GM12801 (cell line): Measurements from ENCODE around the gene ANKLE1.

Experiments used
- TF ChIP-seq, protein P1 (sequence below): IDR thresholded peaks from one replicate; pipeline ENCODE4 v1.5.1; 2011; ENCODE audit warnings: control low read depth; ENCODE audit not compliant: insufficient read length; ENCODE audit errors: extremely low read depth

ANKLE1 gene

GRCh38 chr19:17294051-17294891 is 12.6 kb downstream of the ANKLE1 start:
- TF ChIP-seq, protein P1, sequence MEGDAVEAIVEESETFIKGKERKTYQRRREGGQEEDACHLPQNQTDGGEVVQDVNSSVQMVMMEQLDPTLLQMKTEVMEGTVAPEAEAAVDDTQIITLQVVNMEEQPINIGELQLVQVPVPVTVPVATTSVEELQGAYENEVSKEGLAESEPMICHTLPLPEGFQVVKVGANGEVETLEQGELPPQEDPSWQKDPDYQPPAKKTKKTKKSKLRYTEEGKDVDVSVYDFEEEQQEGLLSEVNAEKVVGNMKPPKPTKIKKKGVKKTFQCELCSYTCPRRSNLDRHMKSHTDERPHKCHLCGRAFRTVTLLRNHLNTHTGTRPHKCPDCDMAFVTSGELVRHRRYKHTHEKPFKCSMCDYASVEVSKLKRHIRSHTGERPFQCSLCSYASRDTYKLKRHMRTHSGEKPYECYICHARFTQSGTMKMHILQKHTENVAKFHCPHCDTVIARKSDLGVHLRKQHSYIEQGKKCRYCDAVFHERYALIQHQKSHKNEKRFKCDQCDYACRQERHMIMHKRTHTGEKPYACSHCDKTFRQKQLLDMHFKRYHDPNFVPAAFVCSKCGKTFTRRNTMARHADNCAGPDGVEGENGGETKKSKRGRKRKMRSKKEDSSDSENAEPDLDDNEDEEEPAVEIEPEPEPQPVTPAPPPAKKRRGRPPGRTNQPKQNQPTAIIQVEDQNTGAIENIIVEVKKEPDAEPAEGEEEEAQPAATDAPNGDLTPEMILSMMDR, result no peak

DNA sequence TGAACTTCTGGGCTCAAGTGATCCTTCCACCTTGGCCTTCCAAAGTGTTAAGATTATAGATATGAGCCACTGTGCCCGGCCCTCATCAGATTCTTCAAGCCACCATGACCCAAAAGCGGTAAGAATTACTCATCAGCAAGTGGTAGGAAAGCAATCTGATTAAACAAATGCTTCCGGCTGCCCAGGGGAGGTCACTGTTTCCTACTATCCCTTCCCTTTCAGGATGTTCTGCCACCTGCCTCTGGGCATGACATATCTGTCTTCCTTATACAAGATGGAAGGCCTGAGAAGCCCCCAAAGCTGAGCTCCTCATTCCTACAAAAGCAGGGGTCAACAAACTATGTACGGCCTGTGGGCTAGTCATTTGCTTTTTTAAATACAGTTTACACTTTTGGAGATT is 14.6 kb downstream of the ANKLE1 start:
- TF ChIP-seq, protein P1, result no peak

DNA sequence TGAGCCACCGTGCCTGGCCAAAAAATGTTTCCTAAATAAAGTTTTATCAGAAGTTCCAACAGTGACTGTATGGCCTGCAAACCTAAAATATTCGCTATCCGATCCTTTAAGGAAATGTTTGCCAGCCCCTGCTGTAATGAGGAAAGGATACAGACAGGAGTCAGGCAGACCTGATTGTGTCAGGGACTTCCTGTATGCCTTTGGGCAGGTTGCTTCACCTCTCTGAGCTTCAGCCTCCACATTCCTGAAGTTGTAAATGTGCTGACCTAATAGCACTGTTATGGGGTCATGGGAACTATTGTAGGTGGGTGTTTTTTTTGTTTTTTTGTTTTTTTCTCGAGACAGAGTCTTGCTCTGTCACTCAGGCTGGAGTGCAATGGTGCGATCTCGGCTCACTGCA is 15.3 kb downstream of the ANKLE1 start:
- TF ChIP-seq, protein P1, result no peak

GRCh38 chr19:17300992-17301619 is 19.4 kb downstream of the ANKLE1 start:
- TF ChIP-seq, protein P1, result no peak

- TF ChIP-seq, protein P1, result no peak
Measured at GRCh38 chr19:17302391-17303166, 20.9 kb downstream of the ANKLE1 start.

DNA sequence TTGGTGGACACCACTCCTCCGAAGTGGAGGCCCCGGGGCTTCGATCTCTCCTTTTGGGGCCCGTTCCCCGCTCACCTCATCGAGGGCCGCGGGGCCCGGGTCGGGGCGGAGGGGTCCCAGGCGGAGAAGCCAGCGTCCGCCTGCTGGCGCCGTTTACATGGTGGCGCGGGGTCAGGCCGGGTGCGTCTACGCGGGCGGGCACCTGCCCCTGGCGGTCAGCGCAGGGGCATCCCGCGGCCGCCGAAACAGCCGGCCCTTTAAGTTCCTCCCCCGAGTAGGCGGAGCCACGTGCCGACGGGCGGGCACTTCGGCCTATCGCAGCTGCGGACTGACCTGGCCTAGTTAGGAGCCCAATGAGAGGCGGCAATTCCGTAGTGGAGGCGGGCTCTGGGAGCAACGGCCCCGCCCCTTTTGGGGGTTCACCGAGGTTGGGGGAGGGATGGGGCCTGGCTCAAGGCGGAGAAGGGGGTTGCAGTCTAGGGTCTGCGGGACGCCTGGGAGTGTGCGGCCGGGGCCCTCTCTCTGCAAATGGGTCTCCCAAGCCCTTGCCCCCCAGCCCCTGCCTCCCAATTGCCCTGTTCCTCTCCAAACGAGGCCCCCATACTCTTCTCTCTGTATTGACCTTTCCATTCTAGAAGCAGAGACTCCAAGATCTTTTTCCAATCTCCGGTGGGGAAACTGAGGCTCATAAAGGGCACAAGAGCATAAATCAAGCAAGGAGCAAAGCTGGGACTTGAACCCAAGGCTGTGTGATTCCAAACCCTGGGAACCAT is 21.7 kb downstream of the ANKLE1 start, which contains the start of gene ABHD8:
ABHD8 (minus strand) TSS at position 259 of the 773 bp plus-strand sequence. CDS start 1,809 bp downstream, outside the sequence.
- TF ChIP-seq, protein P1, result no peak
